ENCODE results near the gene EPS15.

GRCh38 chr1:51509773-51510172, 9.3 kb downstream of the EPS15 start:
- TF ChIP-seq MAX (IDR thresholded peaks at IDR 0.05; ENCODE audit: low read depth) (no peak), POLR2AphosphoS5 (IDR thresholded peaks at IDR 0.05; ENCODE audit: low read depth, low read length) (no peak), CTCF (IDR thresholded peaks at IDR 0.05) (no peak), USF2 (IDR thresholded peaks at IDR 0.05; ENCODE audit: borderline replicate concordance, low read depth, low read length) (no peak), PBX3 (IDR thresholded peaks at IDR 0.05) (no peak), ZBTB33 (IDR thresholded peaks at IDR 0.05; ENCODE audit: borderline replicate concordance, low read depth) (no peak), MXI1 (IDR thresholded peaks at IDR 0.05; ENCODE audit: low read depth, low read length) (no peak), USF1 (IDR thresholded peaks at IDR 0.05; ENCODE audit: borderline replicate concordance, low read depth) (no peak), ELF1 (IDR thresholded peaks at IDR 0.05) (no peak)

Measured in SK-N-SH (cell line).